Sigmoid colon (tissue), 4 donors: ENCODE measurements around the gene ACAA2.

Experiments used
- CTCF ChIP-seq, 4 experiments: fragments of 450-650 bp in 3 of 4; fragments of 200-600 bp in 1 of 4; IDR thresholded peaks; one replicate each; pipeline ENCODE4 v1.5.1; 2016 to 2019; ENCODE audit warnings: antibody characterized with exemption in 4 of 4, mild to moderate bottlenecking in 3 of 4, moderate library complexity in 2 of 4
- POLR2A ChIP-seq, 2 donors: fragments of 450-650 bp; IDR thresholded peaks; one replicate each; pipeline ENCODE4 v1.6.1; 2016; ENCODE audit warnings: antibody characterized with exemption in 2 of 2, mild to moderate bottlenecking in 2 of 2, moderate library complexity in 2 of 2
- POLR2AphosphoS5 ChIP-seq, 4 donors: sonication (generic); formaldehyde crosslinking; IDR thresholded peaks; one replicate each; pipeline ENCODE4 v1.6.1; 2017; ENCODE audit warnings: antibody characterized with exemption in 4 of 4

GRCh38 chr18:49739275-49739674 is 74.1 kb downstream of the ACAA2 start:
- no peak for TF ChIP-seq CTCF (IDR thresholded peaks at IDR 0.05)
- no peak for TF ChIP-seq POLR2AphosphoS5 (IDR thresholded peaks at IDR 0.05)
- TF ChIP-seq POLR2A (IDR thresholded peaks at IDR 0.05) = no peak
